Nephron progenitor cell (in vitro differentiated cells): ENCODE results near the gene SENP7.
"Not testable (repeated sequence)": the region's sequence is repeated elsewhere in the genome, so short reads cannot be mapped to it uniquely, and the experiment has no call there.

Experiments used
- DNase-seq: peaks from one replicate; pipeline ENCODE4 v3.0.0; 2021
- H3K27ac Mint-ChIP-seq: 2 replicates; pipeline ENCODE4 v1.8.0; 2021; ENCODE audit warnings: mild to moderate bottlenecking, moderate library complexity, mixed read lengths
- H3K27me3 Mint-ChIP-seq: 2 replicates; pipeline ENCODE4 v1.8.0; 2021; ENCODE audit warnings: mild to moderate bottlenecking, low read depth, mixed read lengths; ENCODE audit not compliant: poor library complexity
- H3K36me3 Mint-ChIP-seq: 2 replicates; pipeline ENCODE4 v1.8.0; 2021; ENCODE audit warnings: low read depth, mixed read lengths
- H3K4me1 Mint-ChIP-seq: 2 replicates; pipeline ENCODE4 v1.8.0; 2021; ENCODE audit warnings: mixed read lengths
- H3K4me3 Mint-ChIP-seq: 2 replicates; pipeline ENCODE4 v1.8.0; 2021; ENCODE audit warnings: mild to moderate bottlenecking, moderate library complexity, mixed read lengths
- H3K9me3 Mint-ChIP-seq: 2 replicates; pipeline ENCODE4 v1.8.0; 2021; ENCODE audit warnings: mild to moderate bottlenecking, moderate library complexity, mixed read lengths
- CTCF ChIP-seq: fragments of 200-600 bp; sonication (generic); IDR thresholded peaks from 2 replicates; pipeline ENCODE4 v1.5.0; 2021; ENCODE audit warnings: antibody characterized with exemption

SENP7 gene

GRCh38 chr3:101500208-101500607 lies 12.8 kb downstream of the SENP7 start:
- no peaks in the 10 kb centered on the region for H3K27me3 Mint-ChIP-seq
- no peak for TF ChIP-seq CTCF
- H3K36me3 Mint-ChIP-seq, result peaks cover 64% of the 10 kb centered on the region

GRCh38 chr3:101497803-101498202 lies 15.2 kb downstream of the SENP7 start:
- Mint-ChIP-seq H3K9me3 (peaks cover 4% of the 10 kb centered on the region), H3K4me3 (no peak overlapping the region), H3K4me1 (no peaks in the 10 kb centered on the region), H3K27me3 (no peaks in the 10 kb centered on the region), H3K27ac (no peak overlapping the region), H3K36me3 (peaks cover 67% of the 10 kb centered on the region)
- DNase-seq, result no peak
- no peak for TF ChIP-seq CTCF

More at GRCh38 chr3:101500208-101500607, 12.8 kb downstream of the SENP7 start:
- H3K4me3 Mint-ChIP-seq, result no peak overlapping the region
- no peaks in the 10 kb centered on the region for H3K9me3 Mint-ChIP-seq
- no peak overlapping the region for H3K27ac Mint-ChIP-seq
- DNase-seq, result no peak
- H3K4me1 Mint-ChIP-seq, result no peaks in the 10 kb centered on the region

GRCh38 chr3:101495552-101495951 lies 17.5 kb downstream of the SENP7 start:
- no peak for TF ChIP-seq CTCF
- DNase-seq, result no peak

GRCh38 chr3:101484805-101485620 lies 28.0 kb downstream of the SENP7 start:
- no peaks in the 10 kb centered on the region for H3K27me3 Mint-ChIP-seq
- no peak for DNase-seq
- no peaks in the 10 kb centered on the region for H3K4me1 Mint-ChIP-seq
- H3K36me3 Mint-ChIP-seq, result peaks cover 85% of the 10 kb centered on the region
- no peak overlapping the region for H3K4me3 Mint-ChIP-seq
- H3K9me3 Mint-ChIP-seq, result peaks cover 5% of the 10 kb centered on the region
- TF ChIP-seq CTCF, result no peak
- peak overlapping the region; percentile 61 for H3K27ac Mint-ChIP-seq

More at GRCh38 chr3:101495552-101495951, 17.5 kb downstream of the SENP7 start:
- no peak overlapping the region for H3K27ac Mint-ChIP-seq
- no peaks in the 10 kb centered on the region for H3K27me3 Mint-ChIP-seq
- no peaks in the 10 kb centered on the region for H3K4me1 Mint-ChIP-seq
- H3K36me3 Mint-ChIP-seq, result peaks cover 74% of the 10 kb centered on the region
- H3K4me3 Mint-ChIP-seq, result no peak overlapping the region
- H3K9me3 Mint-ChIP-seq, result peaks cover 4% of the 10 kb centered on the region

- H3K9me3 Mint-ChIP-seq, result peaks cover 28% of the 10 kb centered on the region
- H3K27ac Mint-ChIP-seq, result peak overlapping the region; percentile 10
- no peaks in the 10 kb centered on the region for H3K4me1 Mint-ChIP-seq
- H3K27me3 Mint-ChIP-seq, result peaks cover 6% of the 10 kb centered on the region
- no peak overlapping the region for H3K4me3 Mint-ChIP-seq
- H3K36me3 Mint-ChIP-seq, result peaks cover 88% of the 10 kb centered on the region
- no peak for TF ChIP-seq CTCF
- DNase-seq, result no peak
Observed at GRCh38 chr3:101478980-101479379, 34.0 kb downstream of the SENP7 start.

GRCh38 chr3:101474841-101475552 lies 38.0 kb downstream of the SENP7 start:
- H3K27me3 Mint-ChIP-seq, H3K27ac Mint-ChIP-seq, H3K4me3 Mint-ChIP-seq, DNase-seq, H3K4me1 Mint-ChIP-seq: not testable (repeated sequence)
- H3K36me3 Mint-ChIP-seq, result peaks cover 91% of the 10 kb centered on the region
- peaks cover 49% of the 10 kb centered on the region for H3K9me3 Mint-ChIP-seq

- not testable (repeated sequence) for H3K27ac Mint-ChIP-seq, DNase-seq, H3K4me3 Mint-ChIP-seq, H3K27me3 Mint-ChIP-seq
- Mint-ChIP-seq H3K36me3 (peaks cover 76% of the 10 kb centered on the region), H3K4me1 (peaks cover 24% of the 10 kb centered on the region), H3K9me3 (peaks cover 57% of the 10 kb centered on the region)
Observed at GRCh38 chr3:101468676-101469075, 44.3 kb downstream of the SENP7 start.

- not testable (repeated sequence) for H3K27me3 Mint-ChIP-seq, DNase-seq
- Mint-ChIP-seq H3K4me3 (peak overlapping the region; percentile 74), H3K36me3 (peaks cover 75% of the 10 kb centered on the region), H3K4me1 (peaks cover 24% of the 10 kb centered on the region), H3K9me3 (peaks cover 52% of the 10 kb centered on the region), H3K27ac (peak overlapping the region; percentile 98)
Observed at GRCh38 chr3:101467310-101467663, 45.7 kb downstream of the SENP7 start.
